ENCODE results near the gene RSRC1. TPM values are rescaled to one million over a fixed set of nuclear protein-coding genes. Genes with fewer than 3 reads are reported as not detected.
"Not testable (repeated sequence)": the region's sequence is repeated elsewhere in the genome, so short reads cannot be mapped to it uniquely, and the experiment has no call there.

Gene RSRC1
- total and polyA plus RNA-seq, 3 donors from 2014 or later = 12.6 to 53.3 (median 43.8) TPM

- no peaks in the 10 kb centered on the region for H3K36me3 ChIP-seq (ENCODE audit: low read depth, missing control alignments)
- TF ChIP-seq POLR2A (IDR thresholded peaks at IDR 0.05) = no peak
- no peak for TF ChIP-seq CTCF (IDR thresholded peaks at IDR 0.05)
- no peaks in the 10 kb centered on the region for H3K9me3 ChIP-seq
- intact Hi-C loops (cut with DNase I; ENCODE audit: low total_unique reads) = no loop called here
- no peak overlapping the region for H3K4me3 ChIP-seq
- H3K4me1 ChIP-seq = no peaks in the 10 kb centered on the region
- DNase-seq = no peak
- H3K27ac ChIP-seq = no peak overlapping the region
- no peaks in the 10 kb centered on the region for H3K27me3 ChIP-seq
These were observed 11.4 kb downstream of the RSRC1 start for GRCh38 chr3:158121295-158121694.

GRCh38 chr3:158122721-158123120 is 12.8 kb downstream of the RSRC1 start:
- intact Hi-C loops (cut with DNase I; ENCODE audit: low total_unique reads); DNase-seq; H3K36me3 ChIP-seq (ENCODE audit: low read depth, missing control alignments): not testable (repeated sequence)

GRCh38 chr3:158127250-158128219 is 17.6 kb downstream of the RSRC1 start:
- WGBS, 2 donors = 91 to 92% methylated on average over 3 of the region's 3 CpGs
- no peak for DNase-seq
- TF ChIP-seq CTCF (IDR thresholded peaks at IDR 0.05) (no peak), POLR2A (IDR thresholded peaks at IDR 0.05) (no peak)
- no peak overlapping the region for H3K4me3 ChIP-seq
- no peaks in the 10 kb centered on the region for H3K4me1 ChIP-seq
- no peak overlapping the region for H3K27ac ChIP-seq
- intact Hi-C loops (cut with DNase I; ENCODE audit: low total_unique reads) = no loop called here
- no peaks in the 10 kb centered on the region for H3K9me3 ChIP-seq
- no peaks in the 10 kb centered on the region for H3K36me3 ChIP-seq (ENCODE audit: low read depth, missing control alignments)
- H3K27me3 ChIP-seq = no peaks in the 10 kb centered on the region

More at GRCh38 chr3:158122721-158123120, 12.8 kb downstream of the RSRC1 start:
- 76 to 79% methylated on average over 5 of the region's 5 CpGs for WGBS, 2 donors
- H3K27ac ChIP-seq, H3K27me3 ChIP-seq, H3K9me3 ChIP-seq, H3K4me3 ChIP-seq, H3K4me1 ChIP-seq: not testable (repeated sequence)

GRCh38 chr3:158128755-158129154 is 18.9 kb downstream of the RSRC1 start:
- DNase-seq = no peak
- no peaks in the 10 kb centered on the region for H3K4me1 ChIP-seq
- WGBS, 2 donors = 80 to 87% methylated on average over 6 of the region's 6 CpGs
- intact Hi-C loops (cut with DNase I; ENCODE audit: low total_unique reads) = no loop called here
- H3K27me3 ChIP-seq = no peaks in the 10 kb centered on the region
- H3K9me3 ChIP-seq = no peaks in the 10 kb centered on the region
- no peak overlapping the region for H3K4me3 ChIP-seq
- H3K36me3 ChIP-seq (ENCODE audit: low read depth, missing control alignments) = no peaks in the 10 kb centered on the region
- TF ChIP-seq POLR2A (IDR thresholded peaks at IDR 0.05) (no peak), CTCF (IDR thresholded peaks at IDR 0.05) (no peak)
- no peak overlapping the region for H3K27ac ChIP-seq

- Histone ChIP-seq H3K4me1 (no peaks in the 10 kb centered on the region), H3K4me3 (no peak overlapping the region), H3K27ac (no peak overlapping the region), H3K27me3 (no peaks in the 10 kb centered on the region), H3K9me3 (no peaks in the 10 kb centered on the region), H3K36me3 (ENCODE audit: low read depth, missing control alignments) (no peaks in the 10 kb centered on the region)
- intact Hi-C loops (cut with DNase I; ENCODE audit: low total_unique reads) = no loop called here
- TF ChIP-seq CTCF (IDR thresholded peaks at IDR 0.05) = no peak
- no peak for TF ChIP-seq POLR2A (IDR thresholded peaks at IDR 0.05)
- DNase-seq = no peak
- WGBS, 2 donors = 80 to 85% methylated on average over 2 of the region's 2 CpGs
These were observed 24.5 kb downstream of the RSRC1 start for GRCh38 chr3:158134363-158134762.
